K562 (cell line): Measurements from ENCODE around the gene CLN5. TPM values are rescaled to one million over a fixed set of nuclear protein-coding genes. Genes with fewer than 3 reads are reported as not detected.
A peak's percentile ranks its signal among the peaks of the same experiment; 100 is the strongest.

Experiments
- C11orf30 ChIP-seq: fragments of 450-650 bp; IDR thresholded peaks from 2 replicates; pipeline ENCODE4 v1.6.1; 2016; ENCODE audit warnings: low read depth, mild to moderate bottlenecking
- CBX3 ChIP-seq, 2 experiments: IDR thresholded peaks; 1 replicate in 1 of 2; 2 replicates in 1 of 2; pipeline ENCODE4 v1.6.1; 2012; ENCODE audit warnings: inconsistent platforms in 2 of 2, low read length in 2 of 2, borderline replicate concordance in 1 of 2, control low read depth in 1 of 2
- CXXC5 ChIP-seq: fragments of 250-450 bp; sonication (Bioruptor Pico); IDR thresholded peaks from 2 replicates; pipeline ENCODE4 v1.8.0; 2022; ENCODE audit warnings: inconsistent platforms, mild to moderate bottlenecking, moderate library complexity
- DNMT1 ChIP-seq: fragments of 450-650 bp; IDR thresholded peaks from 2 replicates; pipeline ENCODE4 v1.6.1; 2016; ENCODE audit warnings: antibody characterized with exemption, mild to moderate bottlenecking
- GATAD2B ChIP-seq: fragments of 450-650 bp; IDR thresholded peaks from 2 replicates; pipeline ENCODE4 v1.6.1; 2017; ENCODE audit warnings: mild to moderate bottlenecking, borderline replicate concordance
- JUND ChIP-seq, 2 experiments: IDR thresholded peaks; 2 replicates in 1 of 2; 3 replicates in 1 of 2; pipeline ENCODE4 v1.6.1; 2011; ENCODE audit warnings: borderline replicate concordance in 2 of 2, low read depth in 2 of 2, low read length in 2 of 2, improper control_type of control experiment in 1 of 2, missing biosample characterization in 1 of 2, missing genetic modification characterization in 1 of 2, missing genetic modification reagents in 1 of 2
- MCM2 ChIP-seq: fragments of 450-650 bp; IDR thresholded peaks from 2 replicates; pipeline ENCODE4 v1.6.1; 2017; ENCODE audit warnings: low read depth, mild to moderate bottlenecking
- MCM5 ChIP-seq: fragments of 450-650 bp; IDR thresholded peaks from 2 replicates; pipeline ENCODE4 v1.6.1; 2016; ENCODE audit warnings: low read depth
- MIER1 ChIP-seq: fragments of 450-650 bp; IDR thresholded peaks from 2 replicates; pipeline ENCODE4 v1.6.1; 2016; ENCODE audit warnings: antibody characterized with exemption, mild to moderate bottlenecking, low read depth
- NFXL1 ChIP-seq: fragments of 450-650 bp; formaldehyde crosslinking; IDR thresholded peaks from 2 replicates; pipeline ENCODE4 v1.4.0; 2021; ENCODE audit warnings: mild to moderate bottlenecking
- PCBP2 ChIP-seq: fragments of 200-400 bp; formaldehyde crosslinking; IDR thresholded peaks from 2 replicates; pipeline ENCODE4 v1.6.1; 2018; ENCODE audit warnings: low read length, low read depth, mild to moderate bottlenecking, moderate library complexity; ENCODE audit not compliant: poor library complexity, severe bottlenecking
- SMC3 ChIP-seq: conservative IDR thresholded peaks from 2 replicates; pipeline ENCODE4 v1.6.1; 2011; ENCODE audit warnings: low read depth, low read length, improper control_type of control experiment; ENCODE audit not compliant: insufficient read depth
- SNIP1 ChIP-seq: fragments of 450-650 bp; IDR thresholded peaks from 2 replicates; pipeline ENCODE4 v1.7.1; 2017; ENCODE audit warnings: low read depth, mild to moderate bottlenecking
- SP1 ChIP-seq: sonication (generic); formaldehyde crosslinking; IDR thresholded peaks from 2 replicates; pipeline ENCODE4 v1.8.1; 2022; ENCODE audit warnings: mild to moderate bottlenecking, missing genetic modification reagents
- SREBF2 ChIP-seq: sonication (generic); formaldehyde crosslinking; IDR thresholded peaks from 2 replicates; pipeline ENCODE4 v1.4.0; 2020; ENCODE audit warnings: mild to moderate bottlenecking, missing genetic modification reagents
- STAT5B ChIP-seq: fragments of 250-450 bp; sonication (Bioruptor Pico); IDR thresholded peaks from 2 replicates; pipeline ENCODE4 v1.8.0; 2021; ENCODE audit warnings: mild to moderate bottlenecking, inconsistent platforms
- TEAD2 ChIP-seq: fragments of 450-650 bp; IDR thresholded peaks from 2 replicates; pipeline ENCODE4 v1.6.1; 2016; ENCODE audit warnings: missing genetic modification characterization, control low read depth, missing compliant biosample characterization
- TGIF2 ChIP-seq: sonication (generic); formaldehyde crosslinking; IDR thresholded peaks from 2 replicates; pipeline ENCODE4 v1.8.1; 2022; ENCODE audit warnings: mild to moderate bottlenecking, missing genetic modification reagents, moderate library complexity
- U2AF2 ChIP-seq: fragments of 200-400 bp; formaldehyde crosslinking; optimal IDR thresholded peaks from 2 replicates; pipeline ENCODE3; 2017; ENCODE audit warnings: low read depth, mild to moderate bottlenecking, low read length
- ZBTB8A ChIP-seq: fragments of 450-650 bp; IDR thresholded peaks from 2 replicates; pipeline ENCODE4 v1.6.1; 2018; ENCODE audit warnings: mild to moderate bottlenecking, moderate library complexity; ENCODE audit not compliant: partially characterized antibody
- ZNF408 ChIP-seq: fragments of 250-450 bp; sonication (Bioruptor Pico); IDR thresholded peaks from 2 replicates; pipeline ENCODE4 v1.4.0; 2020; ENCODE audit warnings: low read depth, mild to moderate bottlenecking, moderate library complexity
- polyA plus RNA-seq, 8 experiments: library from polyadenylated mRNA; depleted of rRNA in 4 of 8; stranded (reverse) in 5 of 8; unstranded in 3 of 8; fragments of >200 nt; fragmentation: Nextera tagmentation in 2 of 8; fragmentation: Illumina TruSeq in 1 of 8; extraction: Ambion mirVana in 2 of 8; extraction: Trizol in 1 of 8; gene quantifications; 2 replicates each; pipeline versions ENCODE4 v1.2.1 to v1.2.3, GENCODE V29; 2011 to 2014; ENCODE audit warnings: inconsistent platforms in 1 of 8, missing spikeins in 1 of 8
- total RNA-seq, 7 experiments: library from RNA; depleted of rRNA in 6 of 7; stranded (reverse); fragments of >200 nt in 6 of 7; fragmentation: Illumina TruSeq in 2 of 7; extraction: Trizol in 2 of 7; gene quantifications; 2 replicates each; pipeline versions ENCODE4 v1.2.1 to v1.2.3, GENCODE V29; 2011 to 2021; ENCODE audit warnings: low replicate concordance in 1 of 7
- TF ChIP-seq, protein P1 (sequence below): sonication (generic); formaldehyde crosslinking; IDR thresholded peaks from 2 replicates; pipeline ENCODE4 v1.8.0; 2022; ENCODE audit warnings: missing genetic modification reagents, mild to moderate bottlenecking, moderate library complexity, borderline replicate concordance
- TF ChIP-seq, protein P2 (sequence below), 3 experiments: IDR thresholded peaks in 2 of 3; conservative IDR thresholded peaks in 1 of 3; 2 replicates each; pipeline ENCODE4 v1.5.1; 2011 to 2012; ENCODE audit warnings: low read length in 3 of 3, mild to moderate bottlenecking in 3 of 3, control low read depth in 2 of 3, improper control_type of control experiment in 1 of 3, inconsistent platforms in 1 of 3, low read depth in 1 of 3, mixed read lengths in 1 of 3, moderate library complexity in 1 of 3; ENCODE audit not compliant: insufficient read depth in 2 of 3
- TF ChIP-seq, protein P3 (sequence below): sonication (generic); formaldehyde crosslinking; IDR thresholded peaks from 2 replicates; pipeline ENCODE4 v1.8.0; 2022; ENCODE audit warnings: mild to moderate bottlenecking, low read depth, missing genetic modification reagents

CLN5 gene
- total and polyA plus RNA-seq, 9 of the 15 experiments (the other 6 are each of a cell fraction or from before 2014, with no cell fraction given) = 4.6 to 11.5 (median 7.2) TPM

DNA sequence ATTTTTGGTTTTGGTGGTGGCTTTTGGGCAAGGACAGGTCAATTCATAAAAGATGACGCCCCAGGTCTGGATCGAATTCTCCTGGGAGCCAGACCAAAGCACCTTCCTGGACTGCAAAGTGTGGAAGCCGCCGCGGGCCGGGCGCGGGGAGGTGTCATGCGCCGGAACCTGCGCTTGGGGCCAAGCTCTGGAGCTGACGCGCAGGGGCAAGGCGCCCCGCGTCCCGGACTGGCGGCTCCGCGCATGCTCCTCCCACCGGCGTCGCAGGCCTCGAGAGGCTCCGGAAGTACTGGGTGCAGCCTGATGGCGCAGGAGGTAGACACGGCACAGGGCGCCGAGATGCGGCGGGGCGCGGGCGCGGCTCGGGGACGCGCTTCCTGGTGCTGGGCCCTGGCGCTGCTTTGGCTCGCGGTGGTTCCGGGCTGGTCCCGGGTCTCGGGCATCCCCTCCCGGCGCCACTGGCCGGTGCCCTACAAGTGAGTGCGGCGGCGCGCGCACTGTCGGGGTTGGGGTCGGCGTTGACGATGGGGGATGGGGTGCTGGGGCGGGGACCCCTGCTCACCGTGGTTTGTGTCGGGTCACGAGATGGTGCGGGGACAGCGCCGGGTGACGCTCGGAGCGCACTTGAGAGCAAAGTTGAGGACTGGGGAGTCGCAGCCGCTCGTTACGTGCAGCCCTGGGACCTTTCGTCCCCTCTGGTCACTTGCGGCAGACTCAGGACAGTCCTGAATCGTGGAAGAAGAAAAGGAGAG is at the start of gene CLN5 (continued):
- TF ChIP-seq, protein P1, sequence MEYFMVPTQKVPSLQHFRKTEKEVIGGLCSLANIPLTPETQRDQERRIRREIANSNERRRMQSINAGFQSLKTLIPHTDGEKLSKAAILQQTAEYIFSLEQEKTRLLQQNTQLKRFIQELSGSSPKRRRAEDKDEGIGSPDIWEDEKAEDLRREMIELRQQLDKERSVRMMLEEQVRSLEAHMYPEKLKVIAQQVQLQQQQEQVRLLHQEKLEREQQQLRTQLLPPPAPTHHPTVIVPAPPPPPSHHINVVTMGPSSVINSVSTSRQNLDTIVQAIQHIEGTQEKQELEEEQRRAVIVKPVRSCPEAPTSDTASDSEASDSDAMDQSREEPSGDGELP = peak; percentile 52; the same call in 1 of the 2 replicates
- TF ChIP-seq GATAD2B (no peak), SNIP1 (no peak), TGIF2 (CRISPR knock-in tag) (no peak), MCM2 (no peak), SP1 (CRISPR knock-in tag) (no peak; the same call in 1 of the 2 replicates), PCBP2 (no peak), C11orf30 (peak; percentile 83), SMC3 (no peak), JUND (IDR thresholded peaks at IDR 0.05; ENCODE audit: borderline replicate concordance, low read depth, low read length) (no peak), JUND (tag; IDR thresholded peaks at IDR 0.05; ENCODE audit: borderline replicate concordance, low read depth, low read length) (0 out of 3 replicates have a peak, but pooled peaks have one; percentile 16), DNMT1 (no peak), ZNF408 (no peak), CBX3 (IDR thresholded peaks at IDR 0.05; ENCODE audit: borderline replicate concordance in 1 of 2, low read length in 2 of 2) (no peak), U2AF2 (no peak), MIER1 (no peak), TEAD2 (tag) (no peak), NFXL1 (CRISPR knock-in tag) (no peak), STAT5B (CRISPR knock-in tag) (no peak), ZBTB8A (no peak), SREBF2 (CRISPR knock-in tag) (no peak), MCM5 (no peak), CXXC5 (CRISPR knock-in tag) (peak; percentile 88)
- TF ChIP-seq, protein P2, sequence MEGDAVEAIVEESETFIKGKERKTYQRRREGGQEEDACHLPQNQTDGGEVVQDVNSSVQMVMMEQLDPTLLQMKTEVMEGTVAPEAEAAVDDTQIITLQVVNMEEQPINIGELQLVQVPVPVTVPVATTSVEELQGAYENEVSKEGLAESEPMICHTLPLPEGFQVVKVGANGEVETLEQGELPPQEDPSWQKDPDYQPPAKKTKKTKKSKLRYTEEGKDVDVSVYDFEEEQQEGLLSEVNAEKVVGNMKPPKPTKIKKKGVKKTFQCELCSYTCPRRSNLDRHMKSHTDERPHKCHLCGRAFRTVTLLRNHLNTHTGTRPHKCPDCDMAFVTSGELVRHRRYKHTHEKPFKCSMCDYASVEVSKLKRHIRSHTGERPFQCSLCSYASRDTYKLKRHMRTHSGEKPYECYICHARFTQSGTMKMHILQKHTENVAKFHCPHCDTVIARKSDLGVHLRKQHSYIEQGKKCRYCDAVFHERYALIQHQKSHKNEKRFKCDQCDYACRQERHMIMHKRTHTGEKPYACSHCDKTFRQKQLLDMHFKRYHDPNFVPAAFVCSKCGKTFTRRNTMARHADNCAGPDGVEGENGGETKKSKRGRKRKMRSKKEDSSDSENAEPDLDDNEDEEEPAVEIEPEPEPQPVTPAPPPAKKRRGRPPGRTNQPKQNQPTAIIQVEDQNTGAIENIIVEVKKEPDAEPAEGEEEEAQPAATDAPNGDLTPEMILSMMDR (IDR thresholded peaks at IDR 0.05 in 2 of 3, conservative IDR thresholded peaks at IDR 0.05 in 1 of 3; ENCODE audit: insufficient read depth in 2 of 3, low read depth in 1 of 3, low read length in 3 of 3) = no peak
- TF ChIP-seq, protein P3, sequence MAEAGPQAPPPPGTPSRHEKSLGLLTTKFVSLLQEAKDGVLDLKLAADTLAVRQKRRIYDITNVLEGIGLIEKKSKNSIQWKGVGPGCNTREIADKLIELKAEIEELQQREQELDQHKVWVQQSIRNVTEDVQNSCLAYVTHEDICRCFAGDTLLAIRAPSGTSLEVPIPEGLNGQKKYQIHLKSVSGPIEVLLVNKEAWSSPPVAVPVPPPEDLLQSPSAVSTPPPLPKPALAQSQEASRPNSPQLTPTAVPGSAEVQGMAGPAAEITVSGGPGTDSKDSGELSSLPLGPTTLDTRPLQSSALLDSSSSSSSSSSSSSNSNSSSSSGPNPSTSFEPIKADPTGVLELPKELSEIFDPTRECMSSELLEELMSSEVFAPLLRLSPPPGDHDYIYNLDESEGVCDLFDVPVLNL = no peak
